ENCODE data around the gene GUK1. TPM values are rescaled to one million over a fixed set of nuclear protein-coding genes. Genes with fewer than 3 reads are reported as not detected.
A peak's percentile ranks its signal among the peaks of the same experiment; 100 is the strongest.

Gene GUK1
- total RNA-seq, 1 donor from 2014 or later = 101 TPM

DNA sequence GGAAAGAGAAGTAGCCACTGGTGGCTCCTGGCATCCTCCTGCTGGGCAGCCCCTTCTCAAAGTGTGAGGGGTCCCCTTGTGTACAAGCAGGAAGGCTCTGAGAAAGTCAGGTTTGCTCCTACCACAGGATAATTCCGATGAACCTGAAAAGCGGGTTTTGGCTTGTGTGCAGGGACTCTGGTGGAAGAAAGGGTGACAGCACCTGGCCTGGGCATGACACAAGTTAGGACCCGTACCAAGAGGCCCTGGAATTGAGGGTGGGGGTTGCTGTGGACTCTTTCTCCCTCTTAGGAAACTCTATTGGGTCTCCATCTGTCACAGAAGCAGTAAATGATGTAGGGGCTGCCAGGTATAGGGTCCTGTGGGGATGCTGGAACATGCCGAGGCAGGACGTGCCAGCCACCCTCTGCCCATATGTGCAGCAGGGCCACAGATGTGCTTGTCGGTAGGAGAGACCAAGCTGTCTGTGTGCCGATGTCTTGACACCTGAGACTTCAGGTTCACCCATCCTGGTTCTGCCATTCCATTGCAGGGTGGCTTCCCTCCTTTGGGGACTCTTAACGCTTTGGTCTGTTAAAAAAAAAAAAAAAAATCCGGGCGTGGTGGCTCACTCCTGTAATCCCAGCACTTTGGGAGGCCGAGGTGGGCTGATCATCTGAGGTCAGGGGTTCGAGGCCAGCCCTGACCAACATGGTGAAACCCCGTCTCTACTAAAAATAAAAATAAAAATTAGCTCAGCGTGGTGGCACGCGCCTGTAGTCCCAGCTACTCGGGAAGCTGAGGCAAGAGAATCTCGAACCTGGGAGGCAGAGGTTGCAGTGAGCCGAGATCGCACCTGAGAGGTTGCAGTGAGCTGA is 46.8 kb upstream of the GUK1 start:
- no peak for DNase-seq (ENCODE audit: low spot score, unreplicated experiment)
- H3K9me3 Mint-ChIP-seq (ENCODE audit: low read depth) = peaks cover 14% of the 10 kb centered on the region
- no peak overlapping the region for H3K27ac Mint-ChIP-seq
- TF ChIP-seq, protein P1, sequence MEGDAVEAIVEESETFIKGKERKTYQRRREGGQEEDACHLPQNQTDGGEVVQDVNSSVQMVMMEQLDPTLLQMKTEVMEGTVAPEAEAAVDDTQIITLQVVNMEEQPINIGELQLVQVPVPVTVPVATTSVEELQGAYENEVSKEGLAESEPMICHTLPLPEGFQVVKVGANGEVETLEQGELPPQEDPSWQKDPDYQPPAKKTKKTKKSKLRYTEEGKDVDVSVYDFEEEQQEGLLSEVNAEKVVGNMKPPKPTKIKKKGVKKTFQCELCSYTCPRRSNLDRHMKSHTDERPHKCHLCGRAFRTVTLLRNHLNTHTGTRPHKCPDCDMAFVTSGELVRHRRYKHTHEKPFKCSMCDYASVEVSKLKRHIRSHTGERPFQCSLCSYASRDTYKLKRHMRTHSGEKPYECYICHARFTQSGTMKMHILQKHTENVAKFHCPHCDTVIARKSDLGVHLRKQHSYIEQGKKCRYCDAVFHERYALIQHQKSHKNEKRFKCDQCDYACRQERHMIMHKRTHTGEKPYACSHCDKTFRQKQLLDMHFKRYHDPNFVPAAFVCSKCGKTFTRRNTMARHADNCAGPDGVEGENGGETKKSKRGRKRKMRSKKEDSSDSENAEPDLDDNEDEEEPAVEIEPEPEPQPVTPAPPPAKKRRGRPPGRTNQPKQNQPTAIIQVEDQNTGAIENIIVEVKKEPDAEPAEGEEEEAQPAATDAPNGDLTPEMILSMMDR (IDR thresholded peaks at IDR 0.05; ENCODE audit: unreplicated experiment) = no peak
- peaks cover 23% of the 10 kb centered on the region for H3K4me1 Mint-ChIP-seq (ENCODE audit: low read depth)
- H3K4me3 Mint-ChIP-seq (ENCODE audit: low read depth) = no peak overlapping the region
- H3K27me3 Mint-ChIP-seq = no peaks in the 10 kb centered on the region
- H3K36me3 Mint-ChIP-seq (ENCODE audit: insufficient read depth) = peaks cover 29% of the 10 kb centered on the region

- H3K27me3 Mint-ChIP-seq = no peaks in the 10 kb centered on the region
- H3K9me3 Mint-ChIP-seq (ENCODE audit: low read depth) = peaks cover 14% of the 10 kb centered on the region
- peaks cover 33% of the 10 kb centered on the region for H3K36me3 Mint-ChIP-seq (ENCODE audit: insufficient read depth)
- peaks cover 14% of the 10 kb centered on the region for H3K4me1 Mint-ChIP-seq (ENCODE audit: low read depth)
- no peak overlapping the region for H3K4me3 Mint-ChIP-seq (ENCODE audit: low read depth)
- no peak for DNase-seq (ENCODE audit: low spot score, unreplicated experiment)
- TF ChIP-seq, protein P1 (IDR thresholded peaks at IDR 0.05; ENCODE audit: unreplicated experiment) = no peak
- H3K27ac Mint-ChIP-seq = no peak overlapping the region
These were observed 45.6 kb upstream of the GUK1 start for GRCh38 chr1:228094432-228095016.

- Mint-ChIP-seq H3K27ac (no peak overlapping the region), H3K9me3 (ENCODE audit: low read depth) (peaks cover 14% of the 10 kb centered on the region), H3K36me3 (ENCODE audit: insufficient read depth) (peaks cover 33% of the 10 kb centered on the region), H3K4me3 (ENCODE audit: low read depth) (no peak overlapping the region), H3K27me3 (no peaks in the 10 kb centered on the region), H3K4me1 (ENCODE audit: low read depth) (peaks cover 13% of the 10 kb centered on the region)
- TF ChIP-seq, protein P1 (IDR thresholded peaks at IDR 0.05; ENCODE audit: unreplicated experiment) = no peak
- DNase-seq (ENCODE audit: low spot score, unreplicated experiment) = no peak
These were observed 44.9 kb upstream of the GUK1 start for GRCh38 chr1:228095161-228095560.

DNA sequence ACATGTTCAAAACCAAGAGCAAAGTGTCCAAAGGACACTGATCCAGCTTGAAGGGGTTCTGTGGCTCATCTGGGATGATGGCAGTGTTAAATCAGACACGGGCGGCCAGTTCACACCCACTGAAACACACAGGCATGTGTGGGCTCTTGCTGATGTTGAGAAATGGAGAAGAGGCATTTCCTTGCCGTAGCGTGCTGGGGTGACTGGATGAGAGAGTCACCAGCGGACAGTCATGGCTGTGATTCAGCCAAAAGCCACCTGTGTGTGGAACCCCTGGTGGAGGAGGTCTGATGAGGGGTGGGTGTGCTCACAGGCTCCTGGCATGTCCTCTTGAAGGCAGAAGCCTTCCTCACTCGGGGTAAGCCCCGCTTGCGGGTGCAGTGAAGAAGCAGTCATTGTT is 44.1 kb upstream of the GUK1 start:
- Mint-ChIP-seq H3K27me3 (no peaks in the 10 kb centered on the region), H3K4me1 (ENCODE audit: low read depth) (peaks cover 7% of the 10 kb centered on the region), H3K27ac (peak overlapping the region; percentile 92), H3K9me3 (ENCODE audit: low read depth) (peaks cover 14% of the 10 kb centered on the region), H3K36me3 (ENCODE audit: insufficient read depth) (peaks cover 33% of the 10 kb centered on the region), H3K4me3 (ENCODE audit: low read depth) (no peak overlapping the region)
- DNase-seq (ENCODE audit: low spot score, unreplicated experiment) = no peak
- TF ChIP-seq, protein P1 (IDR thresholded peaks at IDR 0.05; ENCODE audit: unreplicated experiment) = no peak

GRCh38 chr1:228096416-228097332 is 43.4 kb upstream of the GUK1 start:
- H3K36me3 Mint-ChIP-seq (ENCODE audit: insufficient read depth) = peaks cover 34% of the 10 kb centered on the region

More at GRCh38 chr1:228096416-228097332, 43.4 kb upstream of the GUK1 start:
- Mint-ChIP-seq H3K27me3 (no peaks in the 10 kb centered on the region), H3K4me1 (ENCODE audit: low read depth) (peaks cover 8% of the 10 kb centered on the region), H3K27ac (no peak overlapping the region), H3K4me3 (ENCODE audit: low read depth) (no peak overlapping the region), H3K9me3 (ENCODE audit: low read depth) (peaks cover 14% of the 10 kb centered on the region)
- no peak for DNase-seq (ENCODE audit: low spot score, unreplicated experiment)
- TF ChIP-seq, protein P1 (IDR thresholded peaks at IDR 0.05; ENCODE audit: unreplicated experiment) = no peak

All from progenitor cell of endocrine pancreas (in vitro differentiated cells).